ENCODE results near the gene FAM184A.
"Not testable (repeated sequence)": the region's sequence is repeated elsewhere in the genome, so short reads cannot be mapped to it uniquely, and the experiment has no call there.

The FAM184A gene

DNA sequence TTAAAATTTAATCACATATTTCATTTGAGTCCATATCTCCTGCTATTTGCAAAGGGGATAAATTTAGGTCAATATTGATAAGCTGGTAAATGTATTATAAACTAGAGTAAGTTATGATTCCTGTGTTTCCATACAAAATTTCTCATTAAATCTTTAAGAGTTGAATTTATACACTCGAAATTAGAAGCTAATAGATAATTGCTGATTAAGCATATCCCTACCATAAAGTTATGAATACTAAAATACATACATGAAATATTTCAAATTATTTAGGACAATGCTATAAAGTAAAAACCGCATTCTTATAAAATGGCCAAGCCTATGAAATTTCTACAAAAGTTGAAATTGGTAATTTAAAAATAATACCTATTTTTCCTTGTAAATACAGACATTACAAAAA is 71.5 kb downstream of the FAM184A start:
- DNase-seq, result no peak

GRCh38 chr6:119002069-119002468 is 76.4 kb downstream of the FAM184A start:
- DNase-seq, result no peak

DNA sequence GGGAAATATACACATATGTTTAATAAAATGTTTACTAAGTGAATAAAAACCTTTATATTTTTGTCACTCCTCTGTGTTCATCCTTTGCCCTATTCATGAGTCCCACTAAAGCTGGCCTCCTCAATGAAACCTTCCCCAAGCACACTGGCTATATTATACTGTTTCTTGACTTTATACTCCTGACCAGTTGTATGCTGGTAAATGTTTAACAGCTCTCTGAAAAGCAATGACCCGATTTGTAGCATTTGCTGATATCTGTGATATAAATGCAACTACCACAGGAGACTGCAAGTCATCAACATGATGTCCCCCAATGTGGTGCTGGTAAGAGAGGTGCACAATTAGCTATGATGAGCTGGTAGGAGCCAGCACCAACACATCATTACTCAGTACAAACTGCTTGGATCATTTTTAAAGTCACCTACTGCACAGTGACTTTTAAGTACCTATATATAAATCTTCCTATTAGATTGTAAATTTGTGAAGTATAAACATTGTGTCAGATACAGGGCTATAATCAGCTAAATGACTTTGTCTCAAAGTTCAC is 78.9 kb downstream of the FAM184A start:
- no peak for DNase-seq

- DNase-seq, result not testable (repeated sequence)
Observed at GRCh38 chr6:118997426-118997825, 81.0 kb downstream of the FAM184A start.

DNA sequence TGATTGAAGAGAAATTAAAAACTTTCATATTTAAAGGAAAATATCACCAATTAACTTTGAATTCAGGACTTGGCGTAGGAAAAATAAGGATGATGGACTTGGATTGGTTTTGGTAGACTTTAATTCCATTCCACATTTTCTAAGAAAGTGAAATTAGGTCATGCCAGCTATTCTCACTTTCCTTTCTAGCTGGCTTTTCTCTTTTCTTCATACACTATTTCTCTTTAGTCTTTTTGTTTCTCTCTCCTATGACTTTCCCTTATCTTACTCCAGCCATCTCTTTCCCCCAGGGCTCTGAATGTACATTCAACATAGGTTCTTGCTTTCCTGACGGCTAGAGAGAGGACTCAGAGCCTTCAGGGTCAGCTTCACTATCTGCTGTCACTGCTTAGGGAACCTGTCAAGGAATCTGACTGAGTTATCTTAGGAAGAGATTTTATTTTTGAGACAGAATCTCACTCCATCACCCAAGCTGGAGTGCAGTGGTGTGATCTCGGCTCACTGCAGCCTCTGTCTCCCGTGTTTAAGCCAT is 82.1 kb downstream of the FAM184A start:
- DNase-seq, result no peak

DNA sequence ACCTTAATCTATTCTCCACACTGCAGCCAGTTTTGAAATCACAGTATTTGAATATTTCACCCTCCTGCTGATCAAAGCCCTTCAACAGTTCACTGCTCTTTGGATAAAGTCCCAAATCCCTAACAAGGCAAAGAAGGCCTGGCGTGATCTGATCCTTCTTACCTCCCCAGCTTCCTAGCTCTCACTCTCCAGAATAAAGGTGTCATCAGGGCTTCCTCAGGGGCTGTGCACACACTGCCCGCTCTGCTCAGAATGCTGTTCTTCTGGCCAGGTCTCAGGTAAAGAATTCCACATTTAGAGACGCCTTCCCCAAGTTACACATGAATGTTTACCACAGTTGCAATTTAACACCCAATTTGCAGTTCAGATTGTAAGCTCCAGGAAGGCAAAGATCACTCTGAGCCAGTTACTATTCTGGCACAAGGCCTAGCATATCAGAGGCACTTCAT is 84.6 kb downstream of the FAM184A start:
- DNase-seq, result no peak

GRCh38 chr6:118993358-118993757 is 85.1 kb downstream of the FAM184A start:
- no peak for DNase-seq

GRCh38 chr6:118992186-118992795 is 86.2 kb downstream of the FAM184A start:
- no peak for DNase-seq

GRCh38 chr6:118986312-118986711 is 92.2 kb downstream of the FAM184A start:
- DNase-seq, result no peak

- DNase-seq, result peak; percentile 50
Observed at GRCh38 chr6:118985123-118985830, 93.2 kb downstream of the FAM184A start.

- DNase-seq, result no peak
Observed at GRCh38 chr6:118984342-118984741, 94.1 kb downstream of the FAM184A start.

GRCh38 chr6:118982575-118982911 is 95.9 kb downstream of the FAM184A start:
- no peak for DNase-seq

- no peak for DNase-seq
Observed at GRCh38 chr6:118981884-118982574, 96.4 kb downstream of the FAM184A start.

- DNase-seq, result no peak
Observed at GRCh38 chr6:118980063-118980462, 98.4 kb downstream of the FAM184A start.

DNA sequence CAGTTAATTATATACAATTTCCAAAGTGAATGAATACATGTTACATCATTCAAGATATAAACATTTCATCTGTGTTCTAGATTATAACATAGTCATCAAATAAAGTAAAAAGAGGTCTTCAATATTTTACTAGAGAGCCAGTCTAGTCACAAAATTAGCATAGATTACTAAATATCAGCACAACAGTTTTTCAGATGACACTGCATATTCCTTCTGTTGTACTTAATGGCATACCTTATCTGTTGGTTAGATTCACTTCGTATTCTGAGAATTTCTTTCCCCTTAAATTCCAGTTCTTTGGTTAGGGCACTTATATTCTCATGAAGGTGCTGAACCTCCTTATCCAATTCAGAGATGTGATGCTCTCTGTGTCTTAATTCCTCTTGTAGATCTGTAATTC is 103.7 kb downstream of the FAM184A start:
- DNase-seq, result no peak

DNA sequence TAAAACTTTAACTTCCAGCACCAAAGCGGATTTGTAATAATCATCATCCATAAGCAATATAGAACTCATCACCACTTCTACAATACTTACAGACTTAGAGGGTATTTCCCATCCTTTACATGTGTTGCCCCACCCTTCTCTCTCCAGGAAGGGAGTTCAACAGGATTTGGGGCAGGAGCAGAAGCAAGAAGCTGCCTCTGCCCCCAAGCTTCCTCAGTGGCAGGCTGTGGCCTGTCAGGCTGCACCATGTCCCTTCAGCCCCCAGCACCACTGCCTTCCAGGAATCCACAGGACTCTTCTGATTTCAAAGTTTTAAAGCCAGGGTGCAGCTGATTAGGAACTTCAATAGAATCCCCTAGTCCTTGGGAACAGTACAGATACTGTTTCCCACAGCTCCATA is 106.8 kb downstream of the FAM184A start:
- no peak for DNase-seq

DNA sequence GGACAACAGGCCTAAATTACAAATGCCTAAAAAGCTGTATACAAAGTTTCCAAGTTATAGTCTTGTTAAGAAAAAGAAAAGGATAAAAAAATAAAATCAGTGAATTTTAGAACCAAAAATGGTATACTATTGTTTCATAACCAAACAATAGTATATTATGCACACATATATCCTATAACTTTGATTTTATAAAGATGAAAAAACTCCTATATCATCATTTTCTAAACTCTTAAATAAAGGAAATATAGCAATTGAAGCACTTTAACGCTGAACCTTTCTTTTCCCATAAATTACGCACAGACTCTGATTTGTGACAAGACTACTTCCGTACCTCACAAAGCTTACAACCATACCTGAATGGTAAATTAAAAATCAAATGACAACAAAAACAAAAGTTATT is 107.6 kb downstream of the FAM184A start:
- no peak for DNase-seq

DNA sequence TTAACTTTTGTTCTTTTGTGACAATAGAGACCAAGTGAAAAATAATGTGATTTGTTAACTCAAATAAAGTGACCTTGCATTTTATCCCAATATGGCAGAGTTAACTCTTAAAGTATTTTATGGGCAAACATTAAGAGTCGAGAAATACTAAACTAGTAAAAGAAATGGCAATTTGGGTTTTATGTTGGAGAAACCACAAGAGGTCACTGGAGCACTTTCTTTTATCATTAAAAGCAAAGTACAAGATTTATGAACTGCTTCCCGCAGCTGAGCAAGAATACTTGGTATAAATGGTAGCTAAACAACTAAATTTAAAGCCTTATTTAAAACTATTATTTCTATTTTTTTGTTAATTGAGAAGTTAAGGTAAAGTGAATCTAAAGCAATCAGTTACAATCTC is 110.0 kb downstream of the FAM184A start:
- DNase-seq, result no peak

GRCh38 chr6:118967239-118967638 is 111.2 kb downstream of the FAM184A start:
- DNase-seq, result no peak

DNA sequence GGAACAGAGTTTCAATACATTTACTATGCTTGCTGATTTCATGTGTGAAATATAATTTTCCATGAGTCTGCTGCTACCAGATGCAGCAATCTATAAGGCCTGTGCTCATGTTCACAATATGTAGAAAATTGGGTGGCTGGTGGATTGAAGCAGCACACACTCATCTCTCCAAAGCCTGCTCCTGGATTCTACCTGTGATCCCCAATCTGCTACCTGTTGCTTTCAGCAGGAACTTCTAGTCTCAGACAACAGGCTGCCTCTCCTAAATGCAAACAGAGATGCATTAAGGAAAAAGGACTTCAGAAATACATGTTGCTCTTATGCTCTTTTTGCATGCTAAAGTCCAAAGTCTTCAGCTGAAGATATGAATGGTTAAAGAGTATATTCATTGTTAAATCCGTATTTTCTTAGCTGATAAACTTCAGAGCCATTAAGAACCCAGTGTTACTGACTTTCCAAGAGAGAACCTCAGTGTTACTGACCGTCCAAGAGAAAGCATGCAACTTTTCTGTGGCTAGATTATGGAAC is 112.6 kb downstream of the FAM184A start:
- DNase-seq, result no peak

DNA sequence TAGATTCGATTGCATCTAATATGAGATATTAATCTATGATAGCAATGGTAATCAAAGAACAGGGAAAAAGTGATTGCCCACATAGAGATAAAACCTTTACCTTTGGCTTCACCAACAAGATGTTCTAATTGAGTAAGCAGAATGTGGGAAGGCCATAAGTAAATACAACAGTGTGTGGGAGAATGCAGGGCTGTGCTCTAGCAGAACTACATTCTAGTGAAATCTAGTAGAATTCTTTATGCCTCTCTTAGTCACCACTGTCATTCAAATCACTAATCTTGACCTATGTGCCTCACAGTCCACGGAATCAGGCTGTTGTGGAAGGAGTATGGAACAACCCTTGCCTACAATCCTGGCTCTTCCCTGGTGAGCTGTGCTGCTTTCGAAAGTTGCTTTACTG is 113.1 kb downstream of the FAM184A start:
- DNase-seq, result no peak

- DNase-seq, result no peak
Observed at GRCh38 chr6:118963003-118963402, 115.5 kb downstream of the FAM184A start.

GRCh38 chr6:118959903-118960302 is 118.6 kb downstream of the FAM184A start:
- DNase-seq, result no peak

DNA sequence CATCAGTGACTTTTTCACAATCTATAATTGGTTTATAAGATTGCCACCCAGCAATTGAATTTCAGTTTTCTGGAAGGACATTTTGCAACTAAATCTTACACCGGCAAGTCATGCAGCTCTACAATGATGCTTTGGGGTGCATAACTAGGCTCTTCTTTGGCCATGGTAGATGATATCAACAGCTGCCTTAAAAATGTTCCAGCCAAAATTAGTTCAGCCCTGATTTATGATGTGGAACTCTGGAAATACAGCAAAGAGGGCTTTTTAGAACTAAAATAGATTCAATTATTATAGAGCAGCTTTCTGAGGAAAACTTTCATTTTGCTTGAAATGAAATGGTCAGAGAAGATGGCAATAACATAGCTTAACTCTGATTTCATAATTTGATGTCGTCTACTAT is 125.1 kb downstream of the FAM184A start:
- DNase-seq, result no peak
